ENCODE measurements around the gene GRHL3. TPM values are rescaled to one million over a fixed set of nuclear protein-coding genes. Genes with fewer than 3 reads are reported as not detected.

The GRHL3 gene
- total RNA-seq, 1 donor from 2014 or later, result 2.1 TPM

GRCh38 chr1:24361811-24362210 is 42.7 kb downstream of the GRHL3 start:
- no peak overlapping the region for H3K27ac Mint-ChIP-seq (ENCODE audit: unreplicated experiment)
- H3K36me3 Mint-ChIP-seq (ENCODE audit: low read depth, unreplicated experiment), result peaks cover 5% of the 10 kb centered on the region
- H3K4me3 Mint-ChIP-seq (ENCODE audit: unreplicated experiment), result no peak overlapping the region
- no peak for DNase-seq (ENCODE audit: low spot score)
- H3K4me1 Mint-ChIP-seq (ENCODE audit: unreplicated experiment), result no peaks in the 10 kb centered on the region
- H3K9me3 Mint-ChIP-seq (ENCODE audit: unreplicated experiment), result no peaks in the 10 kb centered on the region
- TF ChIP-seq, protein P1, sequence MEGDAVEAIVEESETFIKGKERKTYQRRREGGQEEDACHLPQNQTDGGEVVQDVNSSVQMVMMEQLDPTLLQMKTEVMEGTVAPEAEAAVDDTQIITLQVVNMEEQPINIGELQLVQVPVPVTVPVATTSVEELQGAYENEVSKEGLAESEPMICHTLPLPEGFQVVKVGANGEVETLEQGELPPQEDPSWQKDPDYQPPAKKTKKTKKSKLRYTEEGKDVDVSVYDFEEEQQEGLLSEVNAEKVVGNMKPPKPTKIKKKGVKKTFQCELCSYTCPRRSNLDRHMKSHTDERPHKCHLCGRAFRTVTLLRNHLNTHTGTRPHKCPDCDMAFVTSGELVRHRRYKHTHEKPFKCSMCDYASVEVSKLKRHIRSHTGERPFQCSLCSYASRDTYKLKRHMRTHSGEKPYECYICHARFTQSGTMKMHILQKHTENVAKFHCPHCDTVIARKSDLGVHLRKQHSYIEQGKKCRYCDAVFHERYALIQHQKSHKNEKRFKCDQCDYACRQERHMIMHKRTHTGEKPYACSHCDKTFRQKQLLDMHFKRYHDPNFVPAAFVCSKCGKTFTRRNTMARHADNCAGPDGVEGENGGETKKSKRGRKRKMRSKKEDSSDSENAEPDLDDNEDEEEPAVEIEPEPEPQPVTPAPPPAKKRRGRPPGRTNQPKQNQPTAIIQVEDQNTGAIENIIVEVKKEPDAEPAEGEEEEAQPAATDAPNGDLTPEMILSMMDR (IDR thresholded peaks at IDR 0.05; ENCODE audit: unreplicated experiment), result no peak
- peaks cover 4% of the 10 kb centered on the region for H3K27me3 Mint-ChIP-seq (ENCODE audit: unreplicated experiment)

DNA sequence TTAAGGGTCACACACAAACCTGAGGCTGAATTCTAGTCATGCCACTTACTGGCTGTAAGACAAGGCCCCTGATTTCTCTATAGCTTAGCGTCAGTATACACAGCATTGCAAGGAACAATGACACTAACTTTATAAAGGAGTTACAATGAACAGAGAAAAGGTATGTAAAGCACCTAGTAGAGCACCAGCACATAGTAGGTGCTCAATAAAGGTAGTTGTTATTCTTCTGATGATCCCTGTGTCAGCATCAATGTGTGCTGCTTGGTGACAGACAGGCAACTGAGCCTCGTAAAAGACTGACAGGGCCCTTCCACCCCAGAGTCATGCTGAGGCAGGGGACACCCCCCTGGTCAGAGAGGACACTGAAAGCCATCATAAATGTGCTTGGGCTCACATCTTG is 43.2 kb downstream of the GRHL3 start:
- H3K4me3 Mint-ChIP-seq (ENCODE audit: unreplicated experiment), result no peak overlapping the region

GRCh38 chr1:24362982-24363614 is 43.9 kb downstream of the GRHL3 start:
- H3K4me3 Mint-ChIP-seq (ENCODE audit: unreplicated experiment), result no peak overlapping the region
- H3K27ac Mint-ChIP-seq (ENCODE audit: unreplicated experiment), result no peak overlapping the region
- TF ChIP-seq, protein P1 (IDR thresholded peaks at IDR 0.05; ENCODE audit: unreplicated experiment), result no peak
- no peaks in the 10 kb centered on the region for H3K36me3 Mint-ChIP-seq (ENCODE audit: low read depth, unreplicated experiment)
- DNase-seq (ENCODE audit: low spot score), result no peak
- no peaks in the 10 kb centered on the region for H3K4me1 Mint-ChIP-seq (ENCODE audit: unreplicated experiment)
- H3K9me3 Mint-ChIP-seq (ENCODE audit: unreplicated experiment), result no peaks in the 10 kb centered on the region
- H3K27me3 Mint-ChIP-seq (ENCODE audit: unreplicated experiment), result peaks cover 4% of the 10 kb centered on the region

More for the DNA sequence above, 43.2 kb downstream of the GRHL3 start:
- TF ChIP-seq, protein P1 (IDR thresholded peaks at IDR 0.05; ENCODE audit: unreplicated experiment), result no peak
- Mint-ChIP-seq H3K27ac (ENCODE audit: unreplicated experiment) (no peak overlapping the region), H3K27me3 (ENCODE audit: unreplicated experiment) (peaks cover 4% of the 10 kb centered on the region), H3K36me3 (ENCODE audit: low read depth, unreplicated experiment) (peaks cover 5% of the 10 kb centered on the region), H3K4me1 (ENCODE audit: unreplicated experiment) (no peaks in the 10 kb centered on the region), H3K9me3 (ENCODE audit: unreplicated experiment) (no peaks in the 10 kb centered on the region)
- DNase-seq (ENCODE audit: low spot score), result no peak

- Mint-ChIP-seq H3K27ac (ENCODE audit: unreplicated experiment) (no peak overlapping the region), H3K9me3 (ENCODE audit: unreplicated experiment) (no peaks in the 10 kb centered on the region), H3K4me3 (ENCODE audit: unreplicated experiment) (no peak overlapping the region), H3K36me3 (ENCODE audit: low read depth, unreplicated experiment) (no peaks in the 10 kb centered on the region), H3K27me3 (ENCODE audit: unreplicated experiment) (peaks cover 4% of the 10 kb centered on the region), H3K4me1 (ENCODE audit: unreplicated experiment) (no peaks in the 10 kb centered on the region)
- TF ChIP-seq, protein P1 (IDR thresholded peaks at IDR 0.05; ENCODE audit: unreplicated experiment), result no peak
- DNase-seq (ENCODE audit: low spot score), result no peak
Measured at GRCh38 chr1:24363994-24364393, 44.8 kb downstream of the GRHL3 start.

- H3K36me3 Mint-ChIP-seq (ENCODE audit: low read depth, unreplicated experiment), result no peaks in the 10 kb centered on the region
- TF ChIP-seq, protein P1 (IDR thresholded peaks at IDR 0.05; ENCODE audit: unreplicated experiment), result no peak
- H3K4me1 Mint-ChIP-seq (ENCODE audit: unreplicated experiment), result no peaks in the 10 kb centered on the region
- H3K4me3 Mint-ChIP-seq (ENCODE audit: unreplicated experiment), result no peak overlapping the region
- H3K27ac Mint-ChIP-seq (ENCODE audit: unreplicated experiment), result no peak overlapping the region
- H3K27me3 Mint-ChIP-seq (ENCODE audit: unreplicated experiment), result peaks cover 4% of the 10 kb centered on the region
- H3K9me3 Mint-ChIP-seq (ENCODE audit: unreplicated experiment), result no peaks in the 10 kb centered on the region
- no peak for DNase-seq (ENCODE audit: low spot score)
Measured at GRCh38 chr1:24364605-24364974, 45.4 kb downstream of the GRHL3 start.
